IPS-11a (cell line): Measurements from ENCODE around the gene RPL38.
"Not testable (repeated sequence)": the region's sequence is repeated elsewhere in the genome, so short reads cannot be mapped to it uniquely, and the experiment has no call there.

Experiments used
- H3K4me3 ChIP-seq: one replicate; pipeline ENCODE4 v1.5.1; 2013; ENCODE audit warnings: low read depth, low read length, control low read depth

RPL38 gene

GRCh38 chr17:74183411-74183810, 20.1 kb upstream of the RPL38 start:
- H3K4me3 ChIP-seq = no peak overlapping the region

DNA sequence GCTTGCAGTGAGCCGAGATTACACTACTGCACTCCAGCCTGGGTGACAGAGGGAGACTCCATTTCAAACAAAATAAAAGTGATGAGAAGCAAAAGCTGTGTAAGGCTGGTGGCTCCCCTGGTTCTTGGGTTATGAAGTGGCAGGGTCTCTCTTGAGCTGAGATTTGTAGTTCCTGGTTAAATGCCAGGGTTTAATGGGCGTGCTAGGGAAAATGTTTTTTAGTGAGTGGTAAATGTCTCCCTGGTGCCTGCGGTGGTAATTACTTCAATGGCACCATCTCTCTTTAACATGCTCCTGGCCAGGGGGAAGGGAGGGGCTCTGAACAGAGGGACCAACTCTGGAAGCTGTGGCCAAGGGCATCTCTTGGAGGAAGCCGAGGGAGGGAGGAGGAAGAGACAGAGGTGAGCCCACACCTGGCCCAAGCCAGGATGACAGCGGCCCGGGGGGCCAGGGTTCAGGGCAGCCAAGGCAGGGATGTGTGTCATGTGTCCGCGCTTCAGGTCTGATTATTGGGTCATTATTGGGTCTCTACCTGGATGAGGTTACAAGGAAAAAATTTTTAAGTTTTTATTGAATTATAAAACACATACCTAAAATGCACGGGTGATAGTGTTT, 17.8 kb upstream of the RPL38 start:
- H3K4me3 ChIP-seq = no peak overlapping the region

GRCh38 chr17:74186498-74186897, 17.0 kb upstream of the RPL38 start:
- no peak overlapping the region for H3K4me3 ChIP-seq

DNA sequence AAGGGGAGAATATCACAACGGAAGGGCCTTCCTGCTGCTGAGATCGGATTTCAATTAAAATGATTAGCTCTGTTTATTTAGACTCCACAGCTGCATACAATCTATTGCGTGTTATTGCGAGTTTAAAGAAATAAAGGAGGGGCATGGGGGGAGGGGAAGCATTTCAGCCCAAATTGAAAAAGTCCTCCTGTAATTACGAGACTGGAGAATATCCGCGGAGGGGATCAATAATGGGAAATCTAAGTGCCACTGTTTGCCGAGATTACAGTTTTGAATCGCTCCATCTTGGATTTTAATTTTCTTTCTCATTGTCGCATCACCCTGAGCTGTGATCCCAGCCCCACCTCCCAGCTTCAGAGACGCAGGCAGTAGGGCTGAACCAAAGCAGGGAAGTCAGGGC, 15.7 kb upstream of the RPL38 start:
- no peak overlapping the region for H3K4me3 ChIP-seq

- not testable (repeated sequence) for H3K4me3 ChIP-seq
Observed at GRCh38 chr17:74188687-74189086, 14.8 kb upstream of the RPL38 start.

DNA sequence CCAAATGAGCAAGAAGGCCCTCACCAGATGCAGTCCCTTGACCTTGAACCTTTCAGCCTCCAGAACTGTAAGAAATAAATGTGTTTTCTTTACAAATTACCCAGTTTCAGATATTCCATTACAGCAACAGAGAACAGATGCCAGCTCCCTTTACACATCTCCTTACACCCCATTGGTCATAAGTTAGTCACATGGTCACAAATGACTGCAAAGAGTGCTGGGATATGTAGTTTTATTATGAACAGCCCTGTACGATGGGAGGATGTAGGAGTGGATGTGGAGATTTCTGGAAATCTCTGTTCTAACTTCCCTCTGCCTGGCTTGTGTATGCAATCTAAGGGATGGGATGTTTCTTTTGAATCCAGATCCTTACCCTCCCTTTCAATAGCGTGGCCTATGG, 13.3 kb upstream of the RPL38 start:
- no peak overlapping the region for H3K4me3 ChIP-seq

- no peak overlapping the region for H3K4me3 ChIP-seq
Observed at GRCh38 chr17:74190807-74191406, 12.6 kb upstream of the RPL38 start.

- no peak overlapping the region for H3K4me3 ChIP-seq
Observed at GRCh38 chr17:74192950-74193781, 10.3 kb upstream of the RPL38 start.

DNA sequence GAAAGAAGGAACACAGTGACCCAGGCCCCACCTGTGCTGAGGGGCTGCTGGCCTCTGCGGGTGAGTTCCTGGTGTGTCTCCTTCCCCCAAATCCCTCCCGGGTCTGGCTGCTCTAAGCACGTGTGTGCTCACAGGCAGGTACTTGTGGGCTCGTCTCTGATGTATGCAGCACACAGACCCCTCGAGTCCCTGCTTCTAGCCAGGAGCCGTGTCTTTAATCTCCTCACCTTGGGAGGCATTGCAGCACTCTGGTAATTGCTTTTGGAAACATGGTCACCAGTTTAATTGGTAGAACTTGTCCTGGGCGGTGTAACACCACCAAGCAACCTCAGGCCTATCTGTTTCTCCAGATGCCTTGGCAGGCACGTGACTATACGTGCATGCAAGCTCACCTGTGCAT, 8.8 kb upstream of the RPL38 start:
- no peak overlapping the region for H3K4me3 ChIP-seq

DNA sequence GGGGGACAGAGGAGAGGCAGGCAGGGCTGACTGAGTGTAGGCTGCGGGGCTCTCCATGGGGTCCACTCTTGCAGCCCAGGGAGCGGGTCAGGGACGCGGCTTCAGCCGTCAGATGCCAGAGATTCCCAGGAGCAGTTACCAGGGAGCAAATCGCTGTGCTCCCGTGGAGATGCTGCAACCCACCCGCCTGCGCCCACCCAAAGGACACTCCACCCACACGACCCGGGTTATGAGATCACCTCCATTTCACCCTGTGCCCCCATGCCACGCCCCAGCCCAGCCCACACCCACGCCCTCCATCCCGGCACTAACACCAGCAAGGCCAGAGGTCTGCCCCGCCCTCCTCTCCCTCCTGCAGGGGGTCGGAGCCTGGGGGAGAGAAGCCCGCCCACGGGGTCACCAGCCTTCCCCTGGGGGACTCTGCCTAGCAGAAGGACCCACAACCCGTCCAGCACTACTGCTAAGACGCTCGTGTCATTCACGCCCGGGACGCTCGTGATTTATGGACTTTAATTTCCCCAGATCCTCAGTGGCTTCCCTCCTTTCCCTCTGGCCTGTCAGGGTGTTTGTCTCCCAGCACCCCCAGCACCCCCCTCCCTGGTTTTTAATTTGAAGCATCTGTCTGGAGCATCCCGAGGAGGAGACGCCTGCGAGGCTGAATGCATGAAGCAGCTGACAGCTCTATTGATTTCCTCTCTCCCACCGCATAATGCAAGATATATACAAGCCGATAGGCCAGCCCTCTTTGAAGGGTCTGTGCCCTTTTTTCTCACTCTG, 6.7 kb upstream of the RPL38 start:
- H3K4me3 ChIP-seq = no peak overlapping the region

DNA sequence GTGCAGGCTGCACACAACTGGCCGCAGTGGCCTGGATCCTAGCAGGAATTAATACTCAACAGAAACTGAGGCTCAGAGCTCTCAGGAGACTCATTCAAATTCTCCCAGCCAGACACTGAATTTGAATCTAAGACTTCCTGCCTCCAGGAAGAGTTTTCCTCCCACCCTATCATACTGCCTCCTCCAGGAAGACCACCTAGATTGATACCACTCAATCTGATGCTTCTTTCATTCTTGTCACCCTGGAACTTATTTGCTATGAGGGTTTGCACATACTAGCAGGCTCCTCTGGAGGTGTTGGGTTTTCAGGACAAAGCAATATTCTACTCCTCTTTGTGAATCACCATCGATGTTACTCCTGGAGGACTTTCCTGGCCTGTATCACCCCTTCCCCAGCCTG, 5.7 kb upstream of the RPL38 start:
- H3K4me3 ChIP-seq = no peak overlapping the region

- no peak overlapping the region for H3K4me3 ChIP-seq
Observed at GRCh38 chr17:74198694-74199093, 4.8 kb upstream of the RPL38 start.

GRCh38 chr17:74199306-74200092, 4.0 kb upstream of the RPL38 start:
- no peak overlapping the region for H3K4me3 ChIP-seq

DNA sequence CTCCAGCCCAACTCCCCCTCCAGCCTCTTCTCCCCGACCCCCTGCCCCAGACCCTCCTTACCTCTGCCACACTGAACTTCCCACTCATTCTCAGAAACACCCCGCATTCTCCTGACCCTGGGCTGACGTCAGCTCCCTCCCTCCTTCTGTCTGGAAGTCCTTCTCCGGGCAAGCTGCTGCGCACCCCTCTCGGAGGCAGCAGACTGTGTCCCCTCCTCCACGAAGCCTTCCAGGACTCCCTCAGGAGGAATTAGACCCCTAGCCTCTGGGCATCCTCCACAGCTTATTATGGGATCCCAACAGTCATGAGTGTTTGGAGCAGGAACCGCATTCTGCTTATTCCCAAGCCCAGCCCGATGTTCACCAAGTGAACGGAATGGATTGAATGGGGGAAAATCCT, 3.4 kb upstream of the RPL38 start:
- no peak overlapping the region for H3K4me3 ChIP-seq

DNA sequence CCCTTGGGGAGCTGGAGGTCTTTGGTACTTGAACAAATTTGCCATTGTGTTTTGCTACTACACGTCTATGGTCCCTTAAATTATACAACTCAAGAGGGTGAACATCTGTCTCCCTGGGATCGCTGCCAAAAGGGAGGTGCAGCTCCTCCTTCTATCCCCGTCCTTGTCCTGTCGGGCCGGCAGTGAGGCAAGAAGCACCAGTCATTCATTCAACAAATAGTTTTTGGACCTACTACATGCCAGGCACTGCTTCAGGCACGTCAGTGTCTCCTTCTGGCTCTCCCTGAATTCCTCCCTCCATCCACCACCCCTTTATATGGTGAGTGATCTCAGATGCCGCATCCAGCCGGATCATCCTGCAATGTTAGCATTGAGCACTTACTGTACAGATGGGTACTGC, 2.2 kb upstream of the RPL38 start:
- H3K4me3 ChIP-seq = no peak overlapping the region

DNA sequence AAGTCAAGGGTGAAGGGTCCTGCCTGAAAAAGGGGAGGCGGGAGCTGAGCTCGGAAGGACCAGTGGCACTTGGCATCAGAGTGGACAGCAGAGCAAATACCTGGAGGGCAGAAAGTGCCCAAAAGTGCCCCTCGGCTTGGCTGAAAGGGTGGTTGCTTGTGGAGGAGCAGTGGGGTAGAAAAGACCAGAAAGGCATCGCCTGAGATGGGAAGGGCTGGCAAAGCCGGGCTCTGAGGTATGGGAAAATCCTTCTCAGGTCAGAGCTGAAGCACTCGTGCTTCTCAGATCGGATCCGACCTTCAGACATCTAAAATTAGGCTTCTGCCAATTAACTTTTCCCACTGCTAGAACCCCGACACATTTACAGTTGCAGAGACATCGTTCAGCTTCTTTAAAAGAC, 1.5 kb upstream of the RPL38 start:
- H3K4me3 ChIP-seq = no peak overlapping the region

DNA sequence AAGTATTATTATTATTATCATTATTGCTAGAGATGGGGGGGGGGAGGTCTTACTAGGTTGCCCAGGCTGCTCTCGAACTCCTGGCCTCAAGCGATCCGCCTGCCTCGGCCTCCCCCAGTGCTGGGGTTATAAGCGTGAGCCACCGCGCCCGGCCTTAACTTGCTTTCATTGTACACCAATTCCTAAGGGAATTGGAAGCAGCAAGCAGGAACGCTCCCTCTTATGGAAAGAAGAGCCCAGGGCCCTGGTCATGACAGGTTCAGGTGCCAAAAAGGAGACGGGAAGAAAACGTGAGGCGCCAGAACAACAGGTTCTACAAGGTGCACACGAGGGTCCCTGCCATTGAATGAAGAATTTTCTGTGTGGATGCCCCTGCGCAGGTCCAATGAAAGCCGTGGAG, 540 bp upstream of the RPL38 start:
- H3K4me3 ChIP-seq = no peak overlapping the region

- peak overlapping the region; percentile 89 for H3K4me3 ChIP-seq
Observed at GRCh38 chr17:74204474-74204873, 996 bp downstream of the RPL38 start.

- peak overlapping the region; percentile 13 for H3K4me3 ChIP-seq
Observed at GRCh38 chr17:74205274-74205673, 1.8 kb downstream of the RPL38 start.

- no peak overlapping the region for H3K4me3 ChIP-seq
Observed at GRCh38 chr17:74206332-74206818, 2.9 kb downstream of the RPL38 start.
